Measurements from ENCODE around the gene EXOSC7.

DNA sequence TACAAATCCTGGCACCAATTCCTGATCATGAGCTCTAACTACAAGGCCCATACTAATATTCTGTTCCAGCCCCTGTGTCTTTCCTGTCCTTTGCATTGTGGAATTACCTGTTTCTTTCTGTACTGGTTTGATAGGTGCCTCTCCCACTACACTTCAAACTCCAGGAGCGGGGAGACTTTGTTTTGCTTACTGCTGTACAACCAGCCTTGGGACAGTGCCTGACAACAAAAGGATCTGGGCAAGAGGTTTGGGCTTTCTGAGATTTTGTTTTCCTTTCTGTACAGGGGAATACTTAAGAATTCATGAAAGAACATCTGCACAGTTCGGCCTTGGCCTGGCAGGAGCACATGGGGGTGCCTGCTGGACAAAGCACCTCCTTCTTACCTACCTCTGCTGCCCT lies 45.1 kb upstream of the EXOSC7 start:
- TF ChIP-seq, protein P1, sequence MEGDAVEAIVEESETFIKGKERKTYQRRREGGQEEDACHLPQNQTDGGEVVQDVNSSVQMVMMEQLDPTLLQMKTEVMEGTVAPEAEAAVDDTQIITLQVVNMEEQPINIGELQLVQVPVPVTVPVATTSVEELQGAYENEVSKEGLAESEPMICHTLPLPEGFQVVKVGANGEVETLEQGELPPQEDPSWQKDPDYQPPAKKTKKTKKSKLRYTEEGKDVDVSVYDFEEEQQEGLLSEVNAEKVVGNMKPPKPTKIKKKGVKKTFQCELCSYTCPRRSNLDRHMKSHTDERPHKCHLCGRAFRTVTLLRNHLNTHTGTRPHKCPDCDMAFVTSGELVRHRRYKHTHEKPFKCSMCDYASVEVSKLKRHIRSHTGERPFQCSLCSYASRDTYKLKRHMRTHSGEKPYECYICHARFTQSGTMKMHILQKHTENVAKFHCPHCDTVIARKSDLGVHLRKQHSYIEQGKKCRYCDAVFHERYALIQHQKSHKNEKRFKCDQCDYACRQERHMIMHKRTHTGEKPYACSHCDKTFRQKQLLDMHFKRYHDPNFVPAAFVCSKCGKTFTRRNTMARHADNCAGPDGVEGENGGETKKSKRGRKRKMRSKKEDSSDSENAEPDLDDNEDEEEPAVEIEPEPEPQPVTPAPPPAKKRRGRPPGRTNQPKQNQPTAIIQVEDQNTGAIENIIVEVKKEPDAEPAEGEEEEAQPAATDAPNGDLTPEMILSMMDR (IDR thresholded peaks at IDR 0.05), result no peak
- TF ChIP-seq POLR2A (IDR thresholded peaks at IDR 0.05), result no peak
- no peak for TF ChIP-seq EP300 (IDR thresholded peaks at IDR 0.05; ENCODE audit: low read depth)
- no peak for TF ChIP-seq POLR2AphosphoS5 (IDR thresholded peaks at IDR 0.05)

Data from transverse colon (tissue), 4 donors.